22Rv1 (cell line): ENCODE data around the gene OR1A1.
"Not testable (repeated sequence)": the region's sequence is repeated elsewhere in the genome, so short reads cannot be mapped to it uniquely, and the experiment has no call there.

Source experiments
- ZFX ChIP-seq: fragments of 450-650 bp; IDR thresholded peaks from 2 replicates; pipeline ENCODE4 v1.6.1; 2017; ENCODE audit warnings: antibody characterized with exemption, borderline replicate concordance
- TF ChIP-seq, protein P1 (sequence below): fragments of 450-650 bp; IDR thresholded peaks from 2 replicates; pipeline ENCODE4 v1.5.1; 2017; ENCODE audit warnings: mild to moderate bottlenecking

DNA sequence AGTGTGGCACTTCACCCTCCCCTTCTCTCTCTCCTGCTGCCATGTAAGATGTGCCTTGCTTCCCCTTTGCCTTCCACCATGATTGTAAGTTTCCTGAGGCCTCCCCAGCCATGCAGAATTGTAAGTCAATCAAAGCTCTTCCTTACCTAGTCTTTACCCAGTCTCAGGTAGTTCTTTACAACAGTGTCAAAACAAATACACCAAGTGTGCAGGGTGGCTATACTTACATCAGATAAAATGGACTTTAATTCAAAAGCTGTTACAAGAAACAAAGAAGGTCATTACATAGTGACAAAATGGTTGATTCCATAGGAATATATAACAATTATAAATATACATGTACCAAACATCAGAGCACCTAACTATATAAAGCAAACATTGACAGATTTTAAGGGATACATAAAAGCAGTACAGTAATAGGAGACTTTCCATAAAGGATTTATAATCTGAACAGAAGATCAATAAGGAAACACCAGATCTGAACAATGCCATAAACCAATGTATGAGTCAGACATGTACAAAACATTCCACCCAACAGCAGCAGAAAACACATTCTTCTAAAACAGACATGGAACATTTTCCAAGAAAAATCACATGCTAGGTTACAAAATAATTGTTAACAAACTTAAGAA lies 17.4 kb downstream of the OR1A1 start:
- TF ChIP-seq, protein P1, sequence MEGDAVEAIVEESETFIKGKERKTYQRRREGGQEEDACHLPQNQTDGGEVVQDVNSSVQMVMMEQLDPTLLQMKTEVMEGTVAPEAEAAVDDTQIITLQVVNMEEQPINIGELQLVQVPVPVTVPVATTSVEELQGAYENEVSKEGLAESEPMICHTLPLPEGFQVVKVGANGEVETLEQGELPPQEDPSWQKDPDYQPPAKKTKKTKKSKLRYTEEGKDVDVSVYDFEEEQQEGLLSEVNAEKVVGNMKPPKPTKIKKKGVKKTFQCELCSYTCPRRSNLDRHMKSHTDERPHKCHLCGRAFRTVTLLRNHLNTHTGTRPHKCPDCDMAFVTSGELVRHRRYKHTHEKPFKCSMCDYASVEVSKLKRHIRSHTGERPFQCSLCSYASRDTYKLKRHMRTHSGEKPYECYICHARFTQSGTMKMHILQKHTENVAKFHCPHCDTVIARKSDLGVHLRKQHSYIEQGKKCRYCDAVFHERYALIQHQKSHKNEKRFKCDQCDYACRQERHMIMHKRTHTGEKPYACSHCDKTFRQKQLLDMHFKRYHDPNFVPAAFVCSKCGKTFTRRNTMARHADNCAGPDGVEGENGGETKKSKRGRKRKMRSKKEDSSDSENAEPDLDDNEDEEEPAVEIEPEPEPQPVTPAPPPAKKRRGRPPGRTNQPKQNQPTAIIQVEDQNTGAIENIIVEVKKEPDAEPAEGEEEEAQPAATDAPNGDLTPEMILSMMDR: not testable (repeated sequence)
- TF ChIP-seq ZFX: not testable (repeated sequence)
